ENCODE results near the gene NDUFA1.

- TF ChIP-seq CTCF (IDR thresholded peaks at IDR 0.05) (no peak), POLR2A (IDR thresholded peaks at IDR 0.05) (no peak)
Observed at GRCh38 chrX:119878740-119879139, 7.1 kb downstream of the NDUFA1 start.
